H4 (cell line): ENCODE data around the gene ANXA3. TPM values are rescaled to one million over a fixed set of nuclear protein-coding genes. Genes with fewer than 3 reads are reported as not detected.
A peak's percentile ranks its signal among the peaks of the same experiment; 100 is the strongest.

Experiments used
- DNase-seq: peaks from one replicate; pipeline ENCODE4 v3.0.0-alpha.2; 2015; ENCODE audit warnings: low spot score
- total RNA-seq: library from RNA; depleted of rRNA; stranded (reverse); fragments of >200 nt; shearing (Covaris generic); gene quantifications from 2 replicates; pipeline ENCODE4 v1.2.3, GENCODE V29; 2014

The ANXA3 gene
- total RNA-seq, 1 experiment from 2014 or later = 0.35 TPM

- DNase-seq = no peak
These were observed 59.6 kb downstream of the ANXA3 start for GRCh38 chr4:78611215-78611558.

- DNase-seq = peak; percentile 34
These were observed 61.0 kb downstream of the ANXA3 start for GRCh38 chr4:78612398-78613178.

- no peak for DNase-seq
These were observed 62.2 kb downstream of the ANXA3 start for GRCh38 chr4:78613522-78614321.

- DNase-seq = no peak
These were observed 64.5 kb downstream of the ANXA3 start for GRCh38 chr4:78616046-78616498.

DNA sequence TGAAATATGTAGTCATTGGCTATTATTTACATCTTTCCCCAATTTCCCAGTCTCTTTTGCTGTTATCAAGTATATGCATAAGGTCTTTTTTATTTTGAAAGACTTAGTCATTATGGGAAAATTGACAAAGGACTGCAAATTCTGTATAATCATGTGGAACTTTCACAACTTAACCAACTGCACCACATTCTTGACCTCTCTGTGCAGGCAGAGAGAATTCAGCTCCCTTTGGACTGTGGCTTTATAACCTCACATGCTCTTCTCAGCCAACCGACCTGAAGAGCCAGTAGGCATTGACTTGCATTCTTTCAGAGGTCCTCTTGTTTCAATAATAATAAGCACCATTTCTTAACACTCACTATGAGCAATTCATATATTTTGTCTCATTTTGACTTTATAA, 66.9 kb downstream of the ANXA3 start:
- no peak for DNase-seq

GRCh38 chr4:78621395-78621794, 69.8 kb downstream of the ANXA3 start:
- no peak for DNase-seq

DNA sequence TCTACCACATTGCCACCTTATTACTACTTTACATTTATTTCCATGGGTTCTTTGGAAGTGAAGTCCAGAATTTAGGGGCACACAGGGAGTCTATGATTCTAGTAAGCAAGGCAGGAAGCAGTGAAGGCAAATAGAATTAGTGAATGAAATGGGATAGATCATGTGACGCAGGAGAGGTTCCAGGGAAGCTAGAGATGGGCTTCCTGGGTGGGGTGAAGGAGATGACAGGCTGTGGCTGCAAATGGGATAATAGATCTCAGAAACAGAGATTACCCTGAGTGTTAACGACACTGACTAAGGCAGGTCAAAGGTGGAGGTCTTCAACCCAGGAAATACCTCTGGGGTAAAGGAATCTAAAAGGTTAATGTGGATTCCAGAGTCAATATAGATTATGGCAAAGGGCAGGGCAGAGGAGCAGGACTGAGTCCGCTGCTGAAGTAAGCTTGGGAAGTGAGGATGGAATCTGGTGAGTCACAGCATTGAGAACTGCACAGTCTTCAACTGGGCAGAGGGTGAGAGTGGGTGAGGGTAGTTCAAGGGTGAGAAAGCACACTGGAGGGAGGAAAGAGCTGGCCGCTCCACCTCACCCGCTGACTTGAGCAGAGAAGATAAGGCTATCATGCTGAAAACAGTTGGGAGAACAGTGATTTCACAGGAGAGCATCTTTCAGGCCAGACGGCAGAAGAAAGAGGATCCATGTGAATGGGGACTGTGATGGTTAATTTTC, 70.8 kb downstream of the ANXA3 start:
- DNase-seq = no peak

GRCh38 chr4:78624048-78624447, 72.5 kb downstream of the ANXA3 start:
- DNase-seq = no peak

DNA sequence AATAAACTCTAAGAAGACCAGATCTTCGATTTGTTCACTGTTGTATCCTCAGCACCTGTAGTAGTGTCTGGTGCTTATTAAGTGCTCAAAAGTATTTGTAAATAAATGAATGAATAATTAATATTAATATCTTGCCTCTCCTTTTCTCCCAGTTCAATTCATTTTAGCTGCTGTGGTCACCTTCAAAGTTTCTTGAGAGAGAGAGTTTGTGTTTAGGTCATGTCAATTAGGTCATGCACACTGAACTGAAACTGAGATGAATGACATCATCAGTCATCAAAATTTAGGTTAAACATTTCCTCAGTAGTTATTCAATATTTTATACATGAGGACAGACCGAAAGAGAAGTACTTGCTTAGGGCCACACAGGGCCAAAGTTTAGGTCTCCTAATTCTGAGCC, 73.5 kb downstream of the ANXA3 start:
- no peak for DNase-seq

DNA sequence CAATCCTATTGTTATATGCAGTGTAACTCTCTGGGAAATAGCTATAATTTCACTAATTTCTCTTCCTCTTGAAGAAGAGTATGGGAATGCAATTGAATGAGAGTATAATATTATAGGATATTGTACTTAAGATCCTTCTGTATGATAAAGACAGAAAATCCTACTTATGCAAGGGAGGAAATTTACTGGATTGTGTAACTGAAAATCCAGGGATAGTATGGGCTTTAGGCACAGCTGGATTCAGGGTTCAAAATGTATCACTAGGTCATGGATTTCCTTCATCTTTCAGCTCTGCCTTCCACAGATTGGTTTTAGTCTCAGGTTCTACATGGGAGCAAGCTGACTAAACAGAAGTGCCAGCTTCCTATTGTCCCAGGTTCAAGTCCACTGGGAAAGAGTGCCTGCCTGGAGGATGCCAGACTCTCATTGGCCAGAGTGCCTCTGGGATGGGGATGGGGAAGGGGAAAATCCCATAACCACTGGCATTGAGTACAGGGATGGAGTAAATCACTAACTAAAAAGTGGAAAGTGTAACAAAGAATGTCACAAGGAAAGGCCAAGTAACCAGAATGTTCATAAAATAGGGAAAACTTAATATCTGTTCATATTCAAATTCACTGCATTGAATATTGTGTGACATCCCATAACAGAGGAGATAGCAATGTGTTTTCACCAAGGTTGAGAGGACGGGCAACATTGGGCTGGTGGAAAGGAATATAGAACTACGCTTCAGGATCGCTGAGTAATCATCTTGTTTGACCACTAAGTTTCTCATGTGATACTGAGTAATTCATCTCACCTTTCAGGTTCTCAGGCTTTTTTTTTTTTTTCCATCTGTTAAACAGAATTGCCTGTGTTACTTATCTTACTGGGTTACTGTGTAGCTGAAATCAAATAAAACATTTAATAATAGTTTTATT, 75.7 kb downstream of the ANXA3 start:
- DNase-seq = peak; percentile 22

DNA sequence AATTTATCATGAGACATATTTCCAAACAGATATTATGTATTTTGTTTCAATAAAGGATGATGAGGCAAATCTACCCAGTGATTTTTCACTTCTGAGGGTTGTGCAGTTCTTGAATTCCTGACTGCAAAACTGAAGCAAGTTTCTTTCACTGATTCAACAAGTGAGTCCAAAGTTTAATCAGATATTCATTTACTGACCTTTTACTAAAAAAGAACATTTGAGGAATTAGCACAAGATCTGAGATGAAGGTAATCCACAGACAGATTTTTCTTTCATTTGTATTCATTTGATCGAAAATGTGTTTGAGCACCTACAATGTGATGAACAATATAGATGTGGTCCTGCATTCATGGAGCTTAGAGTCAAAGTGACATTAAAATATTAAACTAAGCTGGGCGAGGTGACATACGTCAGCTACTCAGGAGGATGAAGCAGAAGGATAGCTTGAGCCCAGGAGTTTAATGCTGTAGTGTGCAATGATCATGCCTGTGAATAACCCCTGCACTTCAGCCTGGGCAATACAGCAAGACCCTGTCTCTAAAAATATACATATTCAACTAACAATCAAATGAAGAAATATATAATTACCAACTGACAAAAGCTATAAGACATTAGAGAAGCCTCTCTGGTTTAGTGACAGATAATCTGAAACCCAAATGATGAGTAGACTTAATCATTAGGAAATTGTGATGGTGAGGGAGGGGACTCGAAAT, 76.6 kb downstream of the ANXA3 start:
- no peak for DNase-seq

DNA sequence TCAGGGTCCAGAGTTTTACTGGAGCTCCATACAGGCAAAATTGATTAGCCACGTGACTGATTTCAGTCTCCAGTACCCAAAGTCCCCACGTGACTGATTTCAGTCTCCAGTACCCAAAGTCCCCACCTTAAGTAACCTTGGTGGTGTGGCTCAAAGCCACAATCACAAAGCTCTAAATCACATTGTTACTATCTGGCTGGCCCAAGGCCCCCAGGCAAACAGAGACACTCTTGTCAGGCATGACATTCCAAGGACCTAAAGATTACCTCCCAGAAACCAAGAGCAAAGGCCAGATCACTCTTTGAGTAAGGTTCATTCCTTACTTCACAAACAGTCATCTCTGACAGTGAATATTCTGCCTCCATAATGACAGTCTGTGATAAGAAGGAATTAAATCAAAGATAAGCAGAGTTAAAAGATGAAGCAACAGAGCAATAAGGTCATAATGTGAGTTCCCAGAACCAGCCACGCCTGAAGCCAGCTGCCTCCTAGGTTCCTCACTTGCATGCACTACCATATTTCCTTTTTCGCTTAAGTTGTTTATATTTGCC, 78.5 kb downstream of the ANXA3 start:
- DNase-seq = no peak

DNA sequence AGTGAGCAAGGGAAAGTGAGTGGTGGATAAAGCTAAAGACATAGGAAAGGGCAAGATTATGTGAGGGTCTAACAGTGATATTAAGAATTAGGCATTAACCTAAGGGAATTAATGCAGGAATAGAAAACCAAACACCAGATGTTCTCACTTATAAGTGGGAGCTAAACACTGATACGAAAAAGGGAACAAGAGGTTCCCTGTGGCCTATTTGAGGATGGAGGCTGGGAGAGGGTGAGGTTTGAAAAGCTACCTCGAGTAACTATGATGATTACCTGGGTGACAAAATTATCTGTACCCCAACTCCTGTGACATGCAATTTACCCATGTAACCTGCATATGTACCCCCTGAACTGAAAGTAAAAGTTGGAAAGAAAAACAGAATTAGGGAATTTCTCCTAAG, 79.0 kb downstream of the ANXA3 start:
- no peak for DNase-seq

DNA sequence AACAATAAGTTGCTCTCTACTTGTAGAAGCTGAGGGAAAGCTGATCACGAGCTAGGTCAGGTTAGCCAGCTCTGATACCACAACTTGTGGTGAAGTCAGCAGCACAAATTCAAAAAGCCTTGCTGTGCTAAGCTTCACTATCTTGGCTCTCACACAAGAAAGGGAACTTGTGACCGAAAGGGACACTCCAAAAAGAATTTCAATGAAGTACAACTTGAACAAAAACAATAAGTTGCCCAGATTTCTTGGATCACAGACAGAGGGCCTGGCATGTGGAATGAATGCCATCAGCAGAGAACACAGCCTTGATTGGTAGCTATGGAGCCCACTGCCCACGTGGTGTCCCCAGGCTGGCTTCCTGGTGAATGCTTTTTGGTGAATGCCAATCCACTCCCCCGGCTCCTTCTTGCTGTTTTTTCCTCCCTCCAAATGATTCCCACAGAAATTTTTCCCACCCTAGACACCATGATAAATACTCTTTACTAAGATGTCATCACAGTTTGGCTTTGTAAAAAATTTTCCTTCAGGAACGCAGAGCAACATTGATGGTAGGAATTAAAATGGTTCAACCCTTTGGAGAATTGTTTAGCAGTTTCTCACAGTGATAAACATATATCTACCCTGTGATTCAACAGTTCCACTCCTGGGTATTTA, 82.6 kb downstream of the ANXA3 start:
- no peak for DNase-seq

- DNase-seq = no peak
These were observed 87.0 kb downstream of the ANXA3 start for GRCh38 chr4:78638337-78639172.

DNA sequence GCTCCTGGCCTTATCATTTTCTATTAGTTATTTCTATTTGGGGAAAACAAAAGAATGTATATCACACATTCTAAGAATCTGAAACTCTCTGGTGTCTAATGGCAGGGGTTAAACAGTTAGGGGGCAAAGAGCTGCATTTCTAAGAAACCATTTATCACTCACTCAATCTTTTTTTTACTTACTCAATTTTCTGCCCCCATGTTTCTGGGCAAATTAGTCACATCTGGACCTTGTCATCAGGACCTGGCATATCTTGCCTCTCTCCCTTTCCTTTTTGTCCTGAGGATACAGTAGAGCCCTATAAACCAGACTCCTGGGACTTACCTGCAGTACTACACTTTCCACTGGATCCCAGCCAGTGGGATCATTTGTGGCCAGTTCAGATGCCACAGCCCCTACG, 89.1 kb downstream of the ANXA3 start:
- DNase-seq = no peak

DNA sequence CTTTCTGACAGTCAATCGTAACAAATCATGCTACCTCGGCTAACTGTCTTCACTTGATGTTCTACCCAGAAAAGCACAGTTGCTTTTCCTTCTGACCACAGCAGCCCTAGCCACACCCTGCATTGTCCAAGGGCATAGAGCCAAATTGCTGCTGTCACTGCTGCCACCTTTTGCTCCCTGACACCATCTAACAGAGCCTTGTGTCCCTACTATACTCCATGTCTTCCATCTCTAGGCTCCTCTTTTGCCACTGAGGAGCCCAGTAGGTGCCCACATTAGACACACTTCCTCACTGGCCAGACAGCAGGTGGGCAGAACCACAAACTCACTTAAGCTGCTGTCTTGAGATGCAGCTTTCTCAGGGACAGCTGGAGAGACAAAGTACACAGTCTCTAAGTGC, 91.4 kb downstream of the ANXA3 start:
- no peak for DNase-seq

DNA sequence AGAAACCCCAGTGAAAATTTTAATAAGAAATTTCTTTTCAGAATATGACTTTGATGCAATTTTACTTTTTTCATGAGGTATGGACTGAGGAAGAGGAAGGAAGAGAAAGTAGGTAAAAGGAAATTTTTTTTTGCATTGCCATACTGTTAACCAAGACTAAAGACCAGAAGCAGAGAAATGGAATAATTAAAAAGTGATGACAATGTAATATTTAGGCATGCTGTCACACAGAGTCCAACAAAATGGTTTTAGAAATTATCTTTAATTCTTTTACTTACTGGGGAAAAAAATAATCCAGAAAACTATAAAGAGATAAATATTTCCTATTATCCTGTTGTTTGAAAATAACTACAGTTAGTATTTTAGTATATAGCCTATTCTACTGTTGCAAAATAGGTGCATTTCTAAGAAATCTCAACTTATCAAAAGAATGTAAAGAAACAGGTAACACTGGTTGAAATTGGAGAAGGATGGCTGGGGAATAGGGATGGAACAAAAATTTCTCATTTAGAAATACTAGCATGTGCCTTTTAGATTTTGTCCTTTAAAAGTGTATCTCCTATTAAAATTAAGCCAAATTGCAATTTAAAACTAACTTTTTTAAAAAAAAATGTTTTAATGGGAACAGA, 92.6 kb downstream of the ANXA3 start:
- DNase-seq = no peak
